ENCODE measurements around the gene FRMPD4.
"Not testable (repeated sequence)": the region's sequence is repeated elsewhere in the genome, so short reads cannot be mapped to it uniquely, and the experiment has no call there.

Gene FRMPD4

DNA sequence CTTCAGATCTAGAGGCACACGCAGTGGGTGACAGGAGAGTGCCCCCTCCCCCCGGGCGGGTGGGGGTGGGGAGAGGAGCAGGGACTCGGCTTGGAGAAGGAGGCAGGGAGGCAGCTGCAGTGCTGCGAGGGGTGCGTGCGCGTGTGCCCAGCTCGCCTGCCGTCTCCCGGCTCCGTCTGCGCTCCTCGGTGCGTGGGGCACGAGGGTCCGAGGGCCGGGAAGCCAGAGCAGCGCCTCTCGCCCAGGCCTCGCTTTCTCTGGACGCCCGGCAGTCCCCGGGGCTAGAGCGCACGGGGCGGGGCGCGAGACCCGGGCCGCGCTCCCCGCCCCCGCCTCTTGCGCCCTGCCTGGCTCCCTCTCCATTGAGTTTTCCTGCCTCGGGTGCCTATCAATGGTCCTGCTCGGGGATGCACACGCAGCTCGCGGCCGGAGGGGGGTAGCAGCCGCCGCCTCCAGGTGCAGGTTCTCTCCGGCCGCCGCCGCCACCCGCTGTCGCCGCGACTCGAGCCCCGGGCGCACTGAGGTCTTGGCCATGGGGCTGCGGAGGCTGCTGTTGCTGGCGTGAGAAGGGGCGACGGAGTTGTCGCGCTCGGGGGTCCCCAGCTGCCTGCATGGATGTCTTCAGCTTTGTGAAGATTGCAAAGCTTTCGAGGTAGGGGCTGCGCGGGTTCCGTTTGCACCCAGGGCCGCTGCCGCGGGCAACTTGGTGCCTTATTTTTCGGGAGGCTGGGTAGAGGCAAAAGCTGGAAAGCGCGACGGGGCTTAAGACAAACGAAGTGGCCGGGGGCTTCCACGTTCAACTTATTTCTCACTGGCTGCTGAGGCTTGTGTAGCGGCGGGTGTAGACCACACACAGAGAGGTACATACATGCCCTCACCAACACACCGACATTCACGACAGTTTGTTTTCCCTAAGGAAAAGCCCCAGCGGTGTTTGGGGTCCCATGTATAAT, at the start of gene FRMPD4:
Gene FRMPD4, plus strand, starts transcription at position 113 of the 953 bp plus-strand sequence. Its CDS starts 499 bp downstream, at position 612.
- no peak for DNase-seq (ENCODE audit: low read depth in 2 of 2)

- DNase-seq (ENCODE audit: low read depth in 2 of 2) = no peak
These were observed 48.5 kb upstream of the FRMPD4 start for GRCh38 chrX:12089740-12090139.

GRCh38 chrX:12113321-12113720, 25.0 kb upstream of the FRMPD4 start:
- DNase-seq (ENCODE audit: low read depth in 2 of 2) = no peak

DNA sequence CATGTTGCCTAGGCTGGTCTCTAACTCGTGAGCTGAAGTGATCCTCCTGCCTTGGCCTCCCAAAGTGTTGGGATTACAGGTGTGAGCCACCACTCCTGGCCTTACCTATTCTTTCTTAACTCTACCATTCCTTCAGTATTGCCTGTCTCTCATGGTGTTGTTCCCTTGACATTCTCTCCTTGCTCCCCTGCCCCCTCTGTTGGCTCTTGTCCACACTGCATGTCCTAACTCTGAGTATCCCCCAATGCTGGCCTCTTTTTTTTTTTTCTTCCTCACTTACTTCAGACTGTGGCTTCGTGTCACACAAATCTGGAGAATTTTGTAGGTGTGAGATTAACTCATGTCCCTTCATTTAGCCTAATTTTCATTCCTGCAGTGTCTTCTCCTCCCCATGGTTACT, 22.9 kb upstream of the FRMPD4 start:
- DNase-seq (ENCODE audit: low read depth in 2 of 2) = no peak

GRCh38 chrX:12118134-12118533, 20.1 kb upstream of the FRMPD4 start:
- DNase-seq (ENCODE audit: low read depth in 2 of 2) = no peak

- no peak for DNase-seq (ENCODE audit: low read depth in 2 of 2)
These were observed 10.3 kb upstream of the FRMPD4 start for GRCh38 chrX:12128017-12128416.

DNA sequence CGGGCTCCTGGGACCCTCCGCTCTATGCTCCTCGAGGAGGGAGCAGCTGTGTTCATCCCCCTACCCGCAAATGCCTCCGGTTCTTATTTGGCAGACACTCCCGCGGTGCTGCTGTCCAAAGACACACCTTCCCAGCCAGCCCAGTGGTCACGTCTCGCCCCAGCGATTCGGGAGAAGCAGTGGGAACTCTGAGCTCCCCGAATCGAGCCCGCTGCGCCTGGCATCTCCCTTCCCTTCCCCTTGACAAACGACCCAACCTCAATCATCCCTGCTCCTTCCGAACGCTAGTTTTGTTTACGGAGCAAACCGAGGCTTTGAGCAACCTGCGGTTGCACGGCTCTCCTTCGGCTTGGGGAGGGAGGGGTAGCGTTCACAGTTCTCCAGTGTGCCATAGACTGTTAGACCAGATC, 317 bp upstream of the FRMPD4 start:
- DNase-seq (ENCODE audit: low read depth in 2 of 2) = no peak

GRCh38 chrX:12139934-12140611, 1.8 kb downstream of the FRMPD4 start:
- DNase-seq (ENCODE audit: low read depth in 2 of 2) = no peak

DNA sequence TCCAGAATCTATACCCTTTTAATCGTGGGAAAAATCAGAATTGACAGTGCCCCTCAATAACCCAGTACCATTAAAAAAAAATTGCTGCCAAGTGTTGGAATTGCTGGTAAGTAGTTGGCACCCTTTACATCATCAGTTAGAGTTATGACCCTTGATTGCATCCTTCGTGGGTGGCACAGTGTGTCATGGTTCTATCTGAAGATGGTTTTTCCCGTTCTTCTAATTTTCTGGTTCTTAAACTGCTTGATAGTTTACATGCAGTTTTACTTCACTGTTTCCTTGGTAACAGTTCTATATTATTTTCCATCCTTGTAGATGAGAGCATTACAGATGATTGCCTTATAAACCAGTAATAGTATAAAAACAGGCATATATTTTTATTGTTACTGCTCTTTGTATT, 3.2 kb downstream of the FRMPD4 start:
- no peak for DNase-seq (ENCODE audit: low read depth in 2 of 2)

GRCh38 chrX:12142661-12143060, 4.4 kb downstream of the FRMPD4 start:
- no peak for DNase-seq (ENCODE audit: low read depth in 2 of 2)

DNA sequence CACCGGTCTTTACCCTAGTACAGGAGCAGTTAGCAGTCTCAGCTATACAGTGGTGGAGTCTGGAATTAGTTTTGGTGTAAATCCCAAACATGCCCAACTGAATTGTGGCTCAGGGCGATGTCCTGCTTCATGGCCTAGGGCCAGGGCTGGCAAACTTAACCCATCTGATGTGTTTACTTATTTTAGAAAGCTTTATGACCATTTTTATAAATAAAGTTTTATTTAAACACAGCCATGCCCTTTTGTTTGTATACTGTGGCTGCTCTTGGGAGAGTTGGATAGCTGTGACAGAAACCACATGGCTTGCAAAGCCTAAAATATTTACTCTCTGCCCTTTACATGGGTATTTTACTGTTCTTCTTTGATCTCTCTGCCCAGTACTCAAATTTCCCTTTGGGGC, 7.1 kb downstream of the FRMPD4 start:
- DNase-seq (ENCODE audit: low read depth in 2 of 2) = no peak

GRCh38 chrX:12149670-12150407, 11.6 kb downstream of the FRMPD4 start:
- no peak for DNase-seq (ENCODE audit: low read depth in 2 of 2)

- no peak for DNase-seq (ENCODE audit: low read depth in 2 of 2)
These were observed 15.0 kb downstream of the FRMPD4 start for GRCh38 chrX:12153317-12153716.

- no peak for DNase-seq (ENCODE audit: low read depth in 2 of 2)
These were observed 15.5 kb downstream of the FRMPD4 start for GRCh38 chrX:12153741-12154140.

DNA sequence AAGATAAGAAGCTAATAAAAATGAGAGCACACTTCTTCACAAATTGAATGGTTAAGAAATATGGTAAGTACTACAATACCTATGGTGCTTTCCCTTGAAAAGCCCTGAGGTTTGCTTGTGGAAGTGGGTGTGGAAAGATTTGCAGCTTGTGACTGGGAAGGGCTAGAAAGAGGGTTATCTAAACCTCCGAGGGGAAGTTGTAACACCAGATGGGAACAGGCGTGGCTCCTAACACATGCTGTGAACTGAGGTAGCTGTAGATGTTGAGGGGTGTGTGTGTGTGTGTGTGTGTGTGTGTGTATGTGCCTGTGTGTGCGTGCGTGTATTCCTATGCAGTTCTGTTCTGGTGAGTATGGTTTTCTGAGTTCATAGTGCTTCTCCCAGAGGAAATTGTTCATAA, 21.5 kb downstream of the FRMPD4 start:
- no peak for DNase-seq (ENCODE audit: low read depth in 2 of 2)

GRCh38 chrX:12162420-12162819, 24.1 kb downstream of the FRMPD4 start:
- DNase-seq (ENCODE audit: low read depth in 2 of 2) = no peak

- not testable (repeated sequence) for DNase-seq (ENCODE audit: low read depth in 2 of 2)
These were observed 25.9 kb downstream of the FRMPD4 start for GRCh38 chrX:12164180-12164579.

GRCh38 chrX:12170755-12171154, 32.5 kb downstream of the FRMPD4 start:
- DNase-seq (ENCODE audit: low read depth in 2 of 2) = no peak

DNA sequence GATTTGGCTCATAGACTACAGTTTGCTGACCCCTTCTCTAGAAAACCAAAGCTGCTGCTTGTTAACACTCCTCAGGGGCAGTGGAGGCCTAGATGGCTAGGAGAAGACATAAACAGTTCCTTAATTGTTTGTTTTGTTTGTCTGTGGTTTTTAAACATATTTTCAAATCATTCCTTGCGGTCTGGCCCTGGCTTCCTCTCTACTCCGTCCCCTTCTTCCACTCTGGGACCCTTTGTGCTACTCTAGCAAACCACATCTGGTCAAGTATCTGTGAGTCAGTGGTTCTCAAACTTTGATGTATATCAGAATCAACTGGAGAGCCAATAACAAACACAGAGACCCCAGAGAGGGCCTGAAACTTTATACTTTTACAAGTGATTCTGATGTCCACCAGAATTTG, 36.1 kb downstream of the FRMPD4 start:
- no peak for DNase-seq (ENCODE audit: low read depth in 2 of 2)

DNA sequence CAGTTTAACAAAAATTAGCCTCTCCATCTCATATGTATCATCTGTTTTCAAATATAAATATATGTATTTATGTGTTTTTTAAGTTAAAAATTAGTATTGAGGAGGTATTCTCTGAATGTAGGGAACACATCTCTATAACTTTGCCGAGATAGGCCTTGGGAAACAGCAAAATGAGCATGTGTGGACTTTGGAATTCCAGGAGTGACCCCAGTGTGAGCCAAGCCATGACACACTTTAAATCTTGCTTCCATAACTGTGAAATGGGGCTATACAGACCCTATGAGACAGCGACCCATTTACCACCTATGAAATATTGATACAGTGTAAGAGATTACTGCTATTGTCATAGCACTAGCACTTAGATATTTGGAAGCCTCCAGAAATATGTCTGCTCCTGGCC, 58.8 kb downstream of the FRMPD4 start:
- DNase-seq (ENCODE audit: low read depth in 2 of 2) = no peak

- DNase-seq (ENCODE audit: low read depth in 2 of 2) = no peak
These were observed 68.1 kb downstream of the FRMPD4 start for GRCh38 chrX:12206413-12206812.

DNA sequence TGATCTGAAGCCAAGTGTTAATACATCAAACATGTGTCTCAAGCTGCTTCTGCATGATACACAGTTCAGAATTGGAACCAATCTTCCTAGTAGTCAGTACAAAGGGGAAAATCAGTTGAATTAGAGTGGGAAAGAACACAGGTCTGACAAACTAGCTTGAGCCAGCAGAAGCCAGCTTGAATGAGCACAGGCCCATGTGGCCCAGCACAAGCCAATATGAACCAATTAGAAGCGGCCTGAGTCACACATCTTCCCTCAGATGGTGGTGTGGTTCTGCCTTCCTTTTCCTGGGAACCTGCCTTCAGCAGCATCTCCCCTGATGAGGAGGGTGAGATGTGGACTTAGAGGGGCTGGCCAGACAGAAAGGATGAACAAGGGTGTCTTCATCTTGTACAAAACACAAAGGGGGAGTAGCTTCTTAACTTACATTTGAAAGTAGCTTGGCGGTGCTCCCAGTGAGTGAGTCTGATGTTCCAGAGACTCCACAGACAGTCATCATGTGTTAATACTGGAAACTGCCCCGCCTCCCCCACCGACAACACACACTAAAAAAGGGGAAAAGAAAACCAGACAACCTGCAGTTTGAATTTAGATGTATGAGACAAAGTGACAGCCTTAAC, 72.0 kb downstream of the FRMPD4 start:
- no peak for DNase-seq (ENCODE audit: low read depth in 2 of 2)

Data from stimulated activated CD8-positive, alpha-beta memory T cell treated with anti-CD3 and anti-CD28 coated beads, Interleukin-7, amount 100 ng/mL, for 1 hour (primary cell).